ENCODE measurements around the gene RDH8. TPM values are rescaled to one million over a fixed set of nuclear protein-coding genes. Genes with fewer than 3 reads are reported as not detected.

Gene RDH8
- total and polyA plus RNA-seq, 10 of the 15 experiments (the other 5 are each of a cell fraction or from before 2014, with no cell fraction given), result 0.04 to 0.58 (median 0.05) TPM; not detected in 7

GRCh38 chr19:10069046-10069445 is 55.8 kb downstream of the RDH8 start:
- no peaks in the 10 kb centered on the region for H3K79me2 ChIP-seq (ENCODE audit: control insufficient read depth, insufficient read depth, low read length)
- H4K20me1 ChIP-seq (ENCODE audit: control insufficient read depth, insufficient read depth), result no peaks in the 10 kb centered on the region
- H3K27ac ChIP-seq (ENCODE audit: control insufficient read depth, insufficient read depth), result no peak overlapping the region
- H2AFZ ChIP-seq (ENCODE audit: control insufficient read depth, low read depth, low read length), result no peak overlapping the region
- H3K4me2 ChIP-seq (ENCODE audit: control insufficient read depth, insufficient read depth), result no peak overlapping the region
- DNase-seq (ENCODE audit: low read depth, low spot score), result no peak
- ATAC-seq, result no peak
- no TSS peak for BruUV-seq (replicated peaks)
- SMC1A ChIA-PET (ENCODE audit: uncharacterized antibody, unreplicated experiment), result no interaction called here
- no peak overlapping the region for H3K4me3 ChIP-seq
- H3K27me3 ChIP-seq (replicated peaks in 1 of 2; ENCODE audit: control insufficient read depth in 2 of 2, insufficient read depth in 2 of 2, low read length in 1 of 2), result no peaks in the 10 kb centered on the region; a peak in 1 of 4 replicates
- in situ Hi-C loops (cut with MboI) (no loop called here), intact Hi-C loops (cut with micrococcal nuclease; ENCODE audit: unreplicated experiment) (no loop called here)
- no peaks in the 10 kb centered on the region for H3K36me3 ChIP-seq (ENCODE audit: control insufficient read depth in 2 of 2, insufficient read depth in 2 of 2, low read length in 1 of 2)
- no peak for TF ChIP-seq RUNX3 (IDR thresholded peaks at IDR 0.05; ENCODE audit: low read length)
- no peak for TF ChIP-seq POU2F2 (IDR thresholded peaks at IDR 0.05; ENCODE audit: borderline replicate concordance, low read depth, low read length)
- no peak for TF ChIP-seq SMAD5 (IDR thresholded peaks at IDR 0.05; ENCODE audit: low read depth)
- no peak for TF ChIP-seq ZNF207 (IDR thresholded peaks at IDR 0.05; ENCODE audit: borderline replicate concordance)
- no peak for TF ChIP-seq SIX5 (IDR thresholded peaks at IDR 0.05; ENCODE audit: low read depth, low read length, severe bottlenecking)
- no peak for TF ChIP-seq DPF2 (IDR thresholded peaks at IDR 0.05)
- TF ChIP-seq NR2C1 (IDR thresholded peaks at IDR 0.05), result no peak
- no peak for TF ChIP-seq FOXM1 (IDR thresholded peaks at IDR 0.05; ENCODE audit: low read depth, low read length)
- TF ChIP-seq CREM (IDR thresholded peaks at IDR 0.05; ENCODE audit: low read depth), result no peak
- TF ChIP-seq ZBTB4 (CRISPR knock-in tag; IDR thresholded peaks at IDR 0.05), result no peak
- TF ChIP-seq LARP7 (IDR thresholded peaks at IDR 0.05), result no peak
- no peak for TF ChIP-seq GABPA (IDR thresholded peaks at IDR 0.05; ENCODE audit: low read depth)
- no peak for TF ChIP-seq TBL1XR1 (IDR thresholded peaks at IDR 0.05; ENCODE audit: low read depth, low read length)
- no peak for TF ChIP-seq PAX5 (IDR thresholded peaks at IDR 0.05; ENCODE audit: borderline replicate concordance, low read depth, low read length)
- TF ChIP-seq EZH2 (IDR thresholded peaks at IDR 0.05; ENCODE audit: borderline replicate concordance, control insufficient read depth, low read depth, low read length), result no peak
- TF ChIP-seq ESRRA (IDR thresholded peaks at IDR 0.05; ENCODE audit: low read length), result no peak
- no peak for TF ChIP-seq CBFB (IDR thresholded peaks at IDR 0.05; ENCODE audit: low read depth)
- TF ChIP-seq RAD51 (IDR thresholded peaks at IDR 0.05), result no peak
- TF ChIP-seq NBN (IDR thresholded peaks at IDR 0.05), result no peak
- FAIRE-seq, result no peak
- CTCF ChIA-PET, result no interaction called here
- H3K4me1 ChIP-seq (ENCODE audit: control insufficient read depth, insufficient read depth, low read length), result no peaks in the 10 kb centered on the region
- H3K9me3 ChIP-seq (replicated peaks; ENCODE audit: control insufficient read depth, insufficient read depth, low read length), result peaks cover 4% of the 10 kb centered on the region; the same call in 2 of the 3 replicates
- POLR2A ChIA-PET, result no interaction called here
- 50% methylated on average over 6 of the region's 6 CpGs for WGBS (ENCODE audit: insufficient coverage, insufficient replicate concordance, low lambda C conversion rate, missing lambda C conversion rate)
- RAD21 ChIA-PET (ENCODE audit: unreplicated experiment), result no interaction called here
- H3K9ac ChIP-seq (ENCODE audit: control insufficient read depth, insufficient read depth, low read length), result no peak overlapping the region

All from GM12878 (cell line).